Hepatocyte (in vitro differentiated cells): ENCODE measurements around the gene TBL1X. TPM values are rescaled to one million over a fixed set of nuclear protein-coding genes. Genes with fewer than 3 reads are reported as not detected.

ENCODE experiments used
- DNase-seq: peaks from one replicate; pipeline ENCODE4 v3.0.0-alpha.2; 2016; ENCODE audit warnings: low spot score
- H2AFZ ChIP-seq: fragments of 200-600 bp; sonication (generic); 2 replicates; pipeline ENCODE4 v1.6.0; 2016; ENCODE audit warnings: antibody characterized with exemption, mild to moderate bottlenecking
- H3K27ac ChIP-seq: fragments of 200-600 bp; sonication (generic); 2 replicates; pipeline ENCODE4 v1.5.1; 2016; ENCODE audit warnings: mild to moderate bottlenecking
- H3K27me3 ChIP-seq: fragments of 200-600 bp; sonication (generic); 2 replicates; pipeline ENCODE4 v1.6.1; 2016
- H3K36me3 ChIP-seq: fragments of 200-600 bp; sonication (generic); replicated peaks from 2 replicates; pipeline ENCODE4 v1.5.1; 2016; ENCODE audit warnings: low read depth; ENCODE audit not compliant: insufficient read depth
- H3K4me1 ChIP-seq: fragments of 200-600 bp; sonication (generic); 2 replicates; pipeline ENCODE4 v1.5.1; 2016; ENCODE audit warnings: mild to moderate bottlenecking, moderate library complexity; ENCODE audit not compliant: insufficient read depth
- H3K4me2 ChIP-seq: fragments of 200-600 bp; sonication (generic); 2 replicates; pipeline ENCODE4 v1.6.0; 2016
- H3K4me3 ChIP-seq: fragments of 200-600 bp; sonication (generic); 2 replicates; pipeline ENCODE4 v1.5.1; 2016; ENCODE audit warnings: mild to moderate bottlenecking
- H3K79me2 ChIP-seq: fragments of 200-600 bp; sonication (generic); 2 replicates; pipeline ENCODE4 v1.6.0; 2017; ENCODE audit warnings: mild to moderate bottlenecking
- H3K9me2 ChIP-seq: fragments of 200-600 bp; sonication (generic); replicated peaks from 2 replicates; pipeline ENCODE4 v1.6.0; 2017; ENCODE audit warnings: mild to moderate bottlenecking; ENCODE audit not compliant: insufficient read depth
- H3K9me3 ChIP-seq: fragments of 200-600 bp; sonication (generic); 2 replicates; pipeline ENCODE4 v1.5.1; 2016; ENCODE audit warnings: low read depth, mild to moderate bottlenecking
- H4K20me1 ChIP-seq: fragments of 200-600 bp; sonication (generic); 2 replicates; pipeline ENCODE4 v1.6.0; 2016; ENCODE audit warnings: mild to moderate bottlenecking; ENCODE audit not compliant: insufficient read depth, poor library complexity, severe bottlenecking
- CTCF ChIP-seq: fragments of 200-600 bp; sonication (generic); IDR thresholded peaks from 2 replicates; pipeline ENCODE4 v1.5.1; 2016; ENCODE audit warnings: antibody characterized with exemption, mild to moderate bottlenecking; ENCODE audit not compliant: poor library complexity
- EZH2 ChIP-seq: fragments of 200-600 bp; sonication (generic); IDR thresholded peaks from 2 replicates; pipeline ENCODE4 v1.6.1; 2016; ENCODE audit warnings: antibody characterized with exemption, mild to moderate bottlenecking, borderline replicate concordance
- EZH2phosphoT487 ChIP-seq: fragments of 200-600 bp; sonication (generic); IDR thresholded peaks from one replicate; pipeline ENCODE4 v1.6.1; 2018; ENCODE audit warnings: antibody characterized with exemption, mild to moderate bottlenecking, low read depth, moderate library complexity; ENCODE audit not compliant: unreplicated experiment, severe bottlenecking
- WGBS: methylation state at CpG from one replicate; pipeline ENCODE4 v1.1.6; 2016; ENCODE audit warnings: low lambda C conversion rate; ENCODE audit errors: missing lambda C conversion rate; 5-methylcytosine and 5-hydroxymethylcytosine counted together
- polyA plus RNA-seq: library from polyadenylated mRNA; unstranded; fragments of >200 nt; fragmentation: Nextera tagmentation; extraction: Ambion mirVana; gene quantifications from 2 replicates; pipeline ENCODE4 v1.2.1, GENCODE V29; 2016
- total RNA-seq: library from RNA; depleted of rRNA; stranded (reverse); fragments of >200 nt; gene quantifications from 2 replicates; pipeline ENCODE4 v1.2.3, GENCODE V29; 2014

TBL1X gene
- total and polyA plus RNA-seq, 2 experiments from 2014 or later, result 14.9 to 16.0 TPM

- Histone ChIP-seq H3K4me3 (no peak overlapping the region), H3K9me3 (no peaks in the 10 kb centered on the region), H3K4me2 (no peak overlapping the region), H4K20me1 (no peaks in the 10 kb centered on the region), H3K9me2 (no peaks in the 10 kb centered on the region), H3K36me3 (no peaks in the 10 kb centered on the region), H3K27me3 (no peaks in the 10 kb centered on the region), H3K27ac (no peak overlapping the region), H3K4me1 (no peaks in the 10 kb centered on the region), H3K79me2 (peaks cover 20% of the 10 kb centered on the region), H2AFZ (no peak overlapping the region)
- 92% methylated on average over 9 of the region's 9 CpGs for WGBS
- TF ChIP-seq EZH2, result no peak
- DNase-seq, result no peak
Observed at GRCh38 chrX:9576059-9576458, 111.2 kb downstream of the TBL1X start.

DNA sequence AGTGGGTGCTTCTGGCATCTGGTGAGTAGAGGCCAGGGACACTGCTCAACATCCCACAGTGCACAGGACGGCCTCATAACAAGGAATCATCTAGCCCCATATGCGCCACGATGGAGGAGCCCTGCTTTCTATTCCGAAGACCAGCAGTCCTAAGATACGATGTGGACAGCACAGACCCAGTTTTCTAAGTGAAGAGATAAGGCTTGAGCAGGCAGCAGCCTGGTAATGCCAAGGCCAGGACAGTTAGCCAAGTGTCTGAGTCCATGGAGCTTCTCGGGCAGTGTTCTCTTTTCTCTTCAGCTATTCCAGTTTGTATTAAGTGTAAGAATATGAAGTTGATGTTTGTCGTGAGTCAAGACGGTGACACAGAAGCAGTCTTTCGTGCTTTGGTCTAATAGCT lies 112.7 kb downstream of the TBL1X start:
- WGBS, result 82% methylated on average over 9 of the region's 9 CpGs
- Histone ChIP-seq H3K4me3 (no peak overlapping the region), H3K27ac (no peak overlapping the region), H4K20me1 (no peaks in the 10 kb centered on the region), H3K9me3 (no peaks in the 10 kb centered on the region), H3K36me3 (no peaks in the 10 kb centered on the region), H3K4me2 (no peak overlapping the region), H3K9me2 (no peaks in the 10 kb centered on the region), H2AFZ (no peak overlapping the region), H3K27me3 (no peaks in the 10 kb centered on the region), H3K4me1 (no peaks in the 10 kb centered on the region), H3K79me2 (peaks cover 19% of the 10 kb centered on the region)
- no peak for TF ChIP-seq CTCF
- no peak for TF ChIP-seq EZH2
- TF ChIP-seq EZH2phosphoT487, result no peak
- DNase-seq, result no peak

- Histone ChIP-seq H3K9me3 (no peaks in the 10 kb centered on the region), H3K27me3 (no peaks in the 10 kb centered on the region), H4K20me1 (no peaks in the 10 kb centered on the region), H3K27ac (no peak overlapping the region), H3K36me3 (no peaks in the 10 kb centered on the region), H3K79me2 (peaks cover 21% of the 10 kb centered on the region), H3K4me2 (no peak overlapping the region), H2AFZ (no peak overlapping the region), H3K4me3 (no peak overlapping the region), H3K9me2 (no peaks in the 10 kb centered on the region), H3K4me1 (no peaks in the 10 kb centered on the region)
- WGBS, result 72% methylated on average over 20 of the region's 20 CpGs
- DNase-seq, result no peak
- TF ChIP-seq EZH2, result no peak
Observed at GRCh38 chrX:9578083-9578779, 113.4 kb downstream of the TBL1X start.

DNA sequence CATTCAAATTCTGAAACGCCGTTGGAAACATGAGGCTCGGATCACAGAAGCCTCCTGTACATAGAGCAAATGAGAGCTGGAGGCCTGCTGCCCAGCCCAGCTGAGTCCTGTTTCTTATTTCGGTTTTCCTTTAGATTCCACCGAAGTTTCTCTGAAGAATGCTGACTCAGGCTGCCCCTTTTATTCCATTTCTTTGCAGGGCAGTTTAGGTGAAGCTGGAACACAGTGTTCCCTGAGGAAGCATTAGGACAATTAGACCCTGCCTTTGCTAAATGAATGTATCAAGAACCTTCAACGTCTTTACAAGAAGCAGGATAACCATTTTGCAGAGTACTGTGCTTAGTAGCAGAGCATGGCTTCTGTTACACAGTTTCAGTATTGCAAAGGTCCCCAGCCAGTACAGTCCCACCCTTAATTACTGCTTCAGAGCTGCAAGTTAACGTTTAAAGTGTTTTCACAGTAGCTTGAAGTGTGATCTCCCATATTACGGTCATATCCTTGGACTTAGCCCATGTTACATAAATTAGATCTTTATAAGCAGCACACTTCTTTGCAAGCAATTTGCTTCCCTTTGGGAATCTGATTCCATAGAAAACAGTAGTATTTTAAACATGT lies 117.0 kb downstream of the TBL1X start:
- TF ChIP-seq EZH2phosphoT487, result no peak
- TF ChIP-seq EZH2, result no peak
- no peak for TF ChIP-seq CTCF
- WGBS, result 57% methylated on average over 8 of the region's 8 CpGs
- Histone ChIP-seq H3K27ac (no peak overlapping the region), H3K36me3 (no peaks in the 10 kb centered on the region), H3K9me2 (no peaks in the 10 kb centered on the region), H3K4me1 (no peaks in the 10 kb centered on the region), H3K4me3 (no peak overlapping the region), H3K9me3 (peaks cover 4% of the 10 kb centered on the region), H3K4me2 (peak overlapping the region; percentile 14), H4K20me1 (no peaks in the 10 kb centered on the region), H2AFZ (no peak overlapping the region), H3K79me2 (peaks cover 23% of the 10 kb centered on the region), H3K27me3 (no peaks in the 10 kb centered on the region)
- DNase-seq, result no peak
